Neutrophil (primary cell): ENCODE data around the gene IGFBPL1.
"Not testable (repeated sequence)": the region's sequence is repeated elsewhere in the genome, so short reads cannot be mapped to it uniquely, and the experiment has no call there.

Experiments
- H3K27ac ChIP-seq: fragments of 200-600 bp; sonication (generic); 2 replicates; pipeline ENCODE4 v1.5.1; 2016; ENCODE audit warnings: mild to moderate bottlenecking, moderate library complexity
- H3K27me3 ChIP-seq: fragments of 200-600 bp; sonication (generic); 2 replicates; pipeline ENCODE4 v1.6.0; 2016; ENCODE audit warnings: mild to moderate bottlenecking
- H3K36me3 ChIP-seq: fragments of 200-600 bp; sonication (generic); 2 replicates; pipeline ENCODE4 v1.5.1; 2017
- H3K4me1 ChIP-seq, 2 experiments: fragments of 200-600 bp in 1 of 2; sonication (generic) in 1 of 2; 1 replicate in 1 of 2; 2 replicates in 1 of 2; pipeline versions ENCODE4 v1.5.1 to v1.6.1; 2013 to 2016; ENCODE audit warnings: low read depth in 1 of 2, low read length in 1 of 2, mild to moderate bottlenecking in 1 of 2, moderate library complexity in 1 of 2; ENCODE audit not compliant: control insufficient read depth in 1 of 2, insufficient read depth in 1 of 2
- H3K4me3 ChIP-seq, 2 experiments: fragments of 200-600 bp in 1 of 2; sonication (generic) in 1 of 2; 1 replicate in 1 of 2; 2 replicates in 1 of 2; pipeline ENCODE4 v1.5.1; 2013 to 2016; ENCODE audit warnings: low read depth in 1 of 2, low read length in 1 of 2, mild to moderate bottlenecking in 1 of 2, moderate library complexity in 1 of 2
- H3K9me3 ChIP-seq: fragments of 200-600 bp; sonication (generic); 2 replicates; pipeline ENCODE4 v1.5.1; 2016
- CTCF ChIP-seq: fragments of 200-600 bp; sonication (generic); IDR thresholded peaks from 2 replicates; pipeline ENCODE4 v1.5.1; 2016; ENCODE audit warnings: antibody characterized with exemption

IGFBPL1 gene

GRCh38 chr9:38423973-38424843 is at the start of gene IGFBPL1:
Gene IGFBPL1, minus strand, starts transcription at chr9:38424454. Its CDS starts 30 bp downstream, at chr9:38424424.
- Histone ChIP-seq H3K9me3 (no peaks in the 10 kb centered on the region), H3K4me1 (peaks cover 0 to 4% of the 10 kb centered on the region in 2 experiments), H3K27ac (no peak within 1 kb of the TSS), H3K4me3 (no peak within 1 kb of the TSS), H3K36me3 (no peaks in the 10 kb centered on the region), H3K27me3 (peaks cover 82% of the 10 kb centered on the region)
- TF ChIP-seq CTCF: no peak

GRCh38 chr9:38472583-38473249 is 48.5 kb upstream of the IGFBPL1 start:
- H3K4me3 ChIP-seq, H3K36me3 ChIP-seq, H3K27me3 ChIP-seq, H3K27ac ChIP-seq, H3K9me3 ChIP-seq, H3K4me1 ChIP-seq: not testable (repeated sequence)

GRCh38 chr9:38467404-38467803 is 43.1 kb upstream of the IGFBPL1 start:
- no peak for TF ChIP-seq CTCF
- Histone ChIP-seq H3K27ac (no peak overlapping the region), H3K4me3 (no peak overlapping the region), H3K9me3 (no peaks in the 10 kb centered on the region), H3K27me3 (no peaks in the 10 kb centered on the region), H3K36me3 (no peaks in the 10 kb centered on the region), H3K4me1 (no peaks in the 10 kb centered on the region)

GRCh38 chr9:38453835-38454234 is 29.6 kb upstream of the IGFBPL1 start:
- Histone ChIP-seq H3K36me3 (no peaks in the 10 kb centered on the region), H3K4me1 (no peaks in the 10 kb centered on the region), H3K27me3 (peaks cover 9% of the 10 kb centered on the region), H3K4me3 (no peak overlapping the region), H3K27ac (no peak overlapping the region), H3K9me3 (no peaks in the 10 kb centered on the region)
- TF ChIP-seq CTCF: no peak

GRCh38 chr9:38451162-38451561 is 26.9 kb upstream of the IGFBPL1 start:
- H3K36me3 ChIP-seq: no peaks in the 10 kb centered on the region
- TF ChIP-seq CTCF: no peak
- no peak overlapping the region for H3K27ac ChIP-seq
- no peaks in the 10 kb centered on the region for H3K4me1 ChIP-seq
- no peak overlapping the region for H3K4me3 ChIP-seq
- peaks cover 13% of the 10 kb centered on the region for H3K27me3 ChIP-seq
- H3K9me3 ChIP-seq: no peaks in the 10 kb centered on the region

- no peak overlapping the region for H3K27ac ChIP-seq
- no peaks in the 10 kb centered on the region for H3K36me3 ChIP-seq
- no peak for TF ChIP-seq CTCF
- H3K27me3 ChIP-seq: peaks cover 20% of the 10 kb centered on the region
- H3K9me3 ChIP-seq: no peaks in the 10 kb centered on the region
- H3K4me1 ChIP-seq: no peaks in the 10 kb centered on the region
- H3K4me3 ChIP-seq: no peak overlapping the region
Observed at GRCh38 chr9:38447703-38448102, 23.4 kb upstream of the IGFBPL1 start.
